Activated CD8-positive, alpha-beta memory T cell treated with anti-CD3 and anti-CD28 coated beads for 4 hours (primary cell): ENCODE results near the gene ATP2A3.

Source experiments
- DNase-seq, 2 donors: peaks; one replicate each; pipeline ENCODE4 v3.0.0-alpha.2; 2020; ENCODE audit warnings: low read depth in 2 of 2

ATP2A3 gene

DNA sequence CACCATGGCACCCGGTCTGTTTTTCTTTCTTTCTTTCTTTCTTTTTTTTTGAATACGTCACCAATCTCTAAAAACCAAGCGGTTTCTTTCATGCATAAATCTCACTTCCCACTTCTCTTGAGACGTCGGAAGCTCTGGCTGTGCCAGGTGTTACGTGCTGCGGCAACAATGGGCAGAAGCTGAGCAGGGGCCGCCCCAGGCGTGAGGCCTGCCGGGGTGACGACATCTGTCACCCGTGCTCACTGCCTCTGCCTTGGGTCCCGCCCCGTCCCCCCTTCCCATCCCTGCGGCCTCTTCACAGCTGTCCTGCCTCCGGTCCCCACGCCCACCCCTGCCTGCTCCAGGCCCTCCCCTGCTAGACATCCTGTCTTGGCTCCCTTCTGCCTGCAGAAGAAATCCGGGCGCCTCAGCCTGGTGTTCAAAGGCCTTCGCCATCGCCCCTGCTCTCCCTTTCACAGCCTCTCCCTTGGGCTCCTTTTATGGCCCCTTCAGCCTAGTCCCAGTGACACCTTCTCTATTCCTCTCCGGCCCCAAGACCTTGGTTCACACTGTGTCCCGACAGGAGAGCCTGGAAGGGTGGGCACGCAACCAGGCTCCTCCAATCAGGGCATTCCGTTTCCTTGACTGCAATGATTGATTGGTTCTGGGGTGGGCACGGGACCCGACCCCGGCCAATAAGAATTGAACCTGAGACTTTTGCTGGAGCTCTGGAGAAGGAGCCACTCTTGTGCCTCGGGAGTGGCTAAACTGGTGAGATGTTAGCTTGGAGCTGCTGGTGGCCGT lies 52.8 kb downstream of the ATP2A3 start:
- peak in 1 of 2 donors; percentile 24 for DNase-seq

DNA sequence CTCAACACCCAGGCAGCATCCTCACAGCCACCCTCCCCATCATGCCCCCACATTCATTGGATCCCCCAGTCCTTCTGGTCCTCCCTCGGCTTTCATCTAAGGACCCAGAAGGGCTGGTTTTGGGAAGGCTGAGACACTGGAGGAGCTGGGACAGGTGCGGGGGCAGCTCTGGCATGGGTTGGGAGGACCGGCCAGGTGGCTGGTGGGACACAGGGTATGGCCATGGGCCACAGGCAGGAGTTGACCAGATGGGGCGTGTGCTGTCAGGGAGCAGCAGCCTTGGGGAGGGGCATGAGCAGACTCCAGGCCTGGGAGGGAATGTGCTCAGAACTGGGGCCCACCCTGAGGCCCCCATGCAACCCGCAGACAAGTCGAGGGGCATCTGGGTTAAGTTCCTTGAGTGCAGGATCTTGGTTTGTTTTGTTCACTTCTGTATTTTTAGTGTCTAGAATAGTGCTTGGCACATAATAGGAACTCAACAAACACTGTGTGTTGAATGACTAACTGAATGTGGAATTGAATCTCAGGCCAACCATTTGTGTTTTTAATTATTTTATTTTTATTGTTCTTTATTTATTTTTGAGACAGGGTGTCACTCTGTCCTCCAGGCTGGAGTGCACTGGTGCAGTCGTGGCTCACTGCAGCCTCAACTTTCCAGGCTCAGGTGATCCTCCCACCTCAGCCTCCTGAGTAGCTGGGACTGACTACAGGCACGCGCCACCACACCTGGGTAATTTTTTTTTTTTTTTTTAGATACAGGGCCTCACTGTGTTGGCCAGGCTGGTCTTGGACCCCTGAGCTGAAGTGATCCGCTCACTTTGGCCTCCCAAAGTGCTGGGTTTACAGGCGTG lies 53.6 kb downstream of the ATP2A3 start:
- DNase-seq: no peak

DNA sequence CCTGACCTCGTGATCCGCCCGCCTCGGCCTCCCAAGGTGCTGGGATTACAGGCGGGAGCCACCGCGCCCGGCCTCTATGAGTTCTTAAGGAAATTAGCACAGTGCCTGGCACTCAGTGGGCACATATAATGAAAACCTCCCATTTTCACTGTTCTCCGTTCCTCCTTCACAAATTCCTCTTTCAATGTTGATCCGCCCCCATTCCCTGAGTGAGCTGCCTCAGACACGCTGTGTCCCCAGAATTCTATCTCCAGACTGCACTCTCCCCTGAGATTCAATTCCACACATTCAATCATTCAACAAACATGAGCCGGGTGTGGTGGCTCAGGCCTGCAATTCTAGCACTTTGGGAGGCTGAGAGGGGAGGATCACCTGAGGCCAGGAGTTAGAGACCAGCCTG lies 55.0 kb downstream of the ATP2A3 start:
- no peak for DNase-seq

DNA sequence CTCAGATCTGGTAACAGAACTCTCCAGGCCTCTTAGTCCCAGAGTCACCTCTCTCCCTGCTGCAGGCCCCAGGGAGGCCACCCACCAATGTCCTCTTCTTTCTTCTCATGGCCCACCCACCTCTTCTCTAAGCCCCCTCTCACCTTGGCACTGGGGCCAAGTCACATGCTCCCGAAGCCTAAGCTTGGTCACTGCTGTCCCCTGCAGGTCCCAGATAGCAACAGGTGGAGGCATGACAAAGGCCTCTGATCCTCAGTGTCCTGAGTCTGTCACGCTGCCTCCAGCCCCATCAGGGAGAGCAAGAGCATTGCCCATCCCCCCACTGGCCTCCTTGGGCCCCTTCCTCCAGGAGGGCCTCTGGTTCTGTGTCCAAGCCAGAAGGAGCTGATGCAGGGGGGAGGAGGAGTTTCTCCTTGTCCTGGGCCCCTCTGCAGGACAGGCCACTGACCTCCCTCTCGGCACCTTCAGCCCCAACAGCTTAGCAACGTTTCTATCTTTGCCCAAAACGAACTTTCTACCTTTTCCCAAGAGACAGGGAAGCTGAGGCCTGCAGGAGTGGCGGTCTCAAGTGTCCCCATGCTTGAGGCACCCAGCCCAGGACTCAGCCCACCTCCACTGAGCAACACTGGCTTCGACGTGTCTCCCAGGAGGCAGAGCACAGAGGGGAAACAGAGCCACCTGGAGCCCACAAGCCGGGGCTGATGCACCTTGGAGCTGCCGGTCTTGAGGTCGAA lies 56.6 kb downstream of the ATP2A3 start:
- DNase-seq: no peak

DNA sequence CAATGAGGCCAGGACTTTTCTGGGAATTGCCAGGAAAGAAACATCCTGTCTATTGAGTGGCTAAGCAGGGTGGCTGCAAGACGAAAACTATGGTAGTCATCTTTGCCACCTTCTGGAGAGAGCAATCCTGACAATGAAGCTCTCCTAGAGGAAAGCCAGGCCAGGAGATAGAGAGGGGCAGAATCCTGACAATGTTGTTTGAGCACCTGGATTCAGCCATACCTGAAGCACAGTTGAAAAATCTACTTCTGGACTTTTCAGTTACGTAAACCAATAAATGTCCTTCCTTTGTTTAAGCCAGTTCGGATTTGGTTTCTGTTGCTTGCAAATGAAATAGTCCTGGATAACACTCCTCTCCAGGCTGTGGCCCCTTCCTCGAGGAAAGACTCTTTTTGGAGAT lies 57.4 kb downstream of the ATP2A3 start:
- DNase-seq: no peak

DNA sequence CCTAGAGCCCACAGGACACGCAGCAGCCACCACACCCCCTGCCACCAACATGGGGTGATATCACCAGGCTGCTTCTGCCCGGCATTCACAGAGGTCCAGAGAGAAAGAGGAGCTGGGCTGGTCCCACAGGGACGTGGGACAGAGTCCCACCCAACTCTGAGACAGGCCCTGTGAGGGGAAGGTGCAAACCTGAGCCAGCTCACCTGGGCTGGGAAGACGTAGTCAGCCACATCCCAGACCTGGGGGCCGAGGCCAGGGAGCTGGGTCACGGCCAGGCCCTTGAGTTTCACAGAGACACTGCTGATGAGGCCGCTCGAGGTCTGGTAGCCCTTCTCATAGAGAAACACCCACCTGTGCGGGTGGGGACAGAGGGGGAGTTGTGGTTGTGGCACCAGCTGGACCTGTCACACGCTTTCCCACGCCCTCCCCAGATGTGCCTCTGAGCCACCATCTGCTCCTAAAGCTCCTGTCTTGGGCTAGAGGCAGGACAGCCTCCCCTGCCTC lies 59.2 kb downstream of the ATP2A3 start:
- DNase-seq: no peak

DNA sequence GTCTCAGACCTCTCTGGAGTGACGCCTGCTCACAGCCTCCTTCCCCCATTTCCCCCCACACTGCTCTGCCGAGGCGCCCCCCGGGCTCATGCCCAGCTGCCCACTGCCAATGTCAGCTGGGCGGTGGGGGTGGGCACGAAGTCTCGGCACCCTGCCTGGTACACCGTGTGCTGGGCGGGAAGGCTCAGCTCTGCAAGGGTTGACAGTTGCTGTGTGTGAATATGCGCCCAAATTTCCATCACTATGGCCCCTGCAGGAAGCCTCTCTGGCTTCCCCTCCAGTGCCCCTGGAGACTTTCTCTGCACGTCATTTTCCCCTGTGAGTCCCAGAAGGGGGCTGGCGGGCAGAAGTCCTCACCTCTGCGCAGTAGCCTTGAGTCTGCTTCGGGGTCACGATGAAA lies 59.7 kb downstream of the ATP2A3 start:
- no peak for DNase-seq

DNA sequence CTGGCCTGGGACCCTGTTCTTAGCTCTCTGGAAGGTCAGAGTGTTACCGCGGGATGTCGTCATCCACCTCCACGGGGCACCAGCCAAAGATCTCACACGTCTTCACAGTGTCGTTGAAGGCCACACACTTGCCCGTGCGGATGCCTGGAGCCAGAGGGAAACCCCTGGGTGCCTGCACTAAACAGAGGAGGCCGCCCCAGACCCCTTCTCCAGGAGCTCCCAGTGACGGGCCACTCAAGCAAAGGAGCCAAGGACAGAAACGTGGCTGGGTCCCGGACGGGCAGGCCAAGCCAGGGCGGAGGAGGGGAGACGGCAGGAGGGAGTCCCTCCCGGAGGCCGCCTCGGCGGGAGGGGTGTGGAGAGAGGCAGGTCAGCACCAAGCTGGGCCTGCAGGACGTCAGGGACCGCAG lies 60.4 kb downstream of the ATP2A3 start:
- DNase-seq: no peak

DNA sequence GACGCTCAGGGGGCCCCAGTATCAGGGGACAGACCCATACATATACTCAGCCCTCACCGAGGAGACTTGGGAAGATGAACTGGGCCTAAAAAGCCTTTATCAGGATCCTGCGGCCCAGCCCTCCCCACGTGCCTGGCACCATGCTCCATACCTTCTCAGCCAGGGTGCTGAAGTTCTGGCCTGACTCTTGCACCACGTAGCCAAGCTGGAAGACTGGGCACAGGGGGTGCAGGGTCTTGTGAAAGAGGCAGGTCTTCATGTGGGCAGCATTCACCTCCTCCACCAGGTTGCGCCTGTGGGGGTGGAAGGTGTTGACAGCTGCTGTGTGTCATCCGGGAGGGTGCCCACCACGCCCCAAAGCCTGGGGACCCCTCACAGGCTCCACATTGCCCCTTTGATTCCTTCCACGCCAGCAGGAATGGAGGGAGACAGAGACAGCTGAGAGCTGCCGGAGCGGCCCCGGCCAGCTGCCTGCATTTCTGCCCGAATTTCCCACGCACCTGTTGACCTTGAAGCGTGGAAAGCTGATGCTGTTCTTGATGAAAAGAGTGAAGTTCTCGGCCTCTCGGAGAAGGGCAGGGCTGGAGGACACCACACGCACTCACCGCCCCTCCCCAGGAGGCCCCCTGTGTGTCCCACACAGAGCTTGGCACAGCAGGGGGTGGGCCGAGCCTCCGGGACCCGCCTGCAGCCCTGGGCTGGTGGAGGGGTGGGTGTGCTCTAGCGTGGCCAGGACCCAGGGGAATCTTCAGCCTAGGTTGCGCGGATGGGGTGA lies 61.0 kb downstream of the ATP2A3 start:
- DNase-seq: no peak

DNA sequence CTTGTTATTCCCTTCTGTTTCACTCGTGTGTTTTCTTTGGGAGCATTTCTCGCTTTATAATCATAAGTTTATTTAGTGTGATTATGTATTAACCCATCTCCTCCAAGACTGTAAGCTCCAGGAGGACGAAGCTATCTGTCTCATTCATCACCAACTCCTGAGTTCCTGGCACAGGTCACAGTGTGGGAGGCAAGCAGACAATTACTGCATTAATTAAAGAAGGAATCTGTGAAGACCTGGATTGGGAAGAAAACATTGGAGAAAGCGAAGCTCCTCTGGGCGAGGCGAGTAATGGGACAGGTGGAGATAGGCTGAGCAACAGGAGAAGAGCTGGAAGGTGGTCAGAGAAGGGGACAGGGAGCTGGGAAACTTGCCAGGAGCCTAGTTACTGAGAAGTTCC lies 63.6 kb downstream of the ATP2A3 start:
- no peak for DNase-seq

DNA sequence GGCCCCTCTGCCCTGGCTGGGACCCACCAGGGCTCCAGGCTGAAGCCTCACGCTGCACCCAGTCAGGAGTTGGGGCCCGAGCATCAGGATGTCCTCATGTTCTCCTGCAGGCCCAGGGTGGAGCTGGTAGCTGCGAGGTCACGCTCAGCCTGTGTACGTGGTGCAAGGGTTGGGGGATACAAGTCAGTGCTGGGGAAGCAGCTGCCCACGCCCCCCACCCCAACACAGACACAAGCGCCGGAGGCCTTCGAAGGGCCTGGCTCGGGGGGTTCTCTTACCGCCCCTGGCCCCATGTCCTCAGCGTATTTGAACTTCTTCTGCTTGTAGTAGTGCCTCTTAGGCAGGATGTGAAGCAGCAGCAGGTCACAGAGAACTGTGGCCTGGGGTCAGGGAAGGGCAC lies 66.5 kb downstream of the ATP2A3 start:
- DNase-seq: no peak

DNA sequence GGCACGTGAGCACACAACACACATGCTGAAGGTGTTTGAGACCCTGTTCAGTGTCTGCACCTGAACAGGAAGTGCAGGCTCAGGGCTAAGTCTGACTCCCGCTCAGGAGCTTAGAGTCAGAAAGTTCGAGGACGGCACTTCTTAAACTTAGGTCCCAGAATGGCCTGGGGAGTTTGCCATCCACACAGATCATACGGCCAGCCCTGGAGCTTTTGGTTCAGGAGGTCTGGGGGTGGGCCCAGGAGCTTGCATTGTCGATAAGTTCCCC lies 67.3 kb downstream of the ATP2A3 start:
- DNase-seq: no peak

DNA sequence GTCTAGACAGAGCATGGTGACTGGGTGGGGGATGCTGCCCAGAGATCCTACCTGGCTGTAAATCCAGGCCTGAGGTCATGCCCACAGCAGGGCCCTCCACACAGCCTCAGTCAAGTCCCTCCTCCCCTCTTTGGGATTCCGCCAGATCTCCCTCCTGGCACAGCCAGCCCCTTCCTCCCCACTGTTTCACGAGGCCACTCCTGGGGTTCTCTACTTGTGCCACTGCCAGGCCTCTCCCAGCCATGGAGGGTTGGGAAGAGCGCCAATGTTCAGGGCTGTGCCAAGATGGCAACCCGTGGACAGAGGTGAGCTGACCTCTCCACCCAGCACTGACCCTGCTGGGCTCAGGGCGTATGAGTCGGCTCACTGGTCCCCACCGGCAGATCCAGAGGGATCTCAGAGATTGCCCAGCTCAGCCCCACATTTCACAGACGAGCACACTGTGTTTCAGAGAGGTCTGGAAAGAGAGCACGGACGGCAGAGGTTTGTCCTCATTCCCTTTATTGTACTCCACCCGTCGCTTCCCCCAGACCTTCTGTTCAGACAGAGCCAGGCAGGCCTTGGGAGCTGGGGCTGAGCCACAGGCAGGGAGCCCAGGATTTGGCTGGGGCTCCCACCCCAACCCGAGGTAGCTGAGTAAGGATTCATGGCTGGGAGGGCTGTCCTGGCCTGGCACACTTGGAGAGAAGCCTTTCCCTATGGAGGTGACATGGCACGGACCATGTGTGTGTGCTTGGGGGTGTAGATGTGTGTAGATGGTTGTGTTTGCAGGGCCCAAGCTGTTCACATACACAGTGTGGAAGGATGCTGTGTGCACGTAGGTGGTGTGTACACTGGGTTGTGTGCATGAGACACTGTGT lies 67.9 kb downstream of the ATP2A3 start:
- no peak for DNase-seq

DNA sequence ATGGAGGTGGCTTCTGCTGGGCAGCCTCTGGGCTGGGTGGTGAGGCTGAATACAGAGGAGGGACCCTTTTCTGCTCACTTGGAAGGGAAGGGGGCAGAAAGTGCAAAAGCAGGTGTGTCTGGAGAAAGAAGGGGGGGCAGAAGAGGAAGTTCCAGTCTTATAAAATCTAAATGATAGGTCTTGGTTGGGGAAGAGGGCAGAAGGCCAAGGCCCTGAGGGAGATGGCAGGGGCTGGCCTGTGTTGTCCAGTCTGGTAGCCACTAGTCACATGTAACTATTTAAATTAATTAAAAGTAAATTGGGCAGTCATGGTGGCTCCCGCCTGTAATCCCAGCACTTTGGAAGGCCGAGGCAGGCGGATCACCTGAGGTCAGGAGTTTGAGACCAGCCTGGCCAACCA lies 68.9 kb downstream of the ATP2A3 start:
- no peak for DNase-seq

DNA sequence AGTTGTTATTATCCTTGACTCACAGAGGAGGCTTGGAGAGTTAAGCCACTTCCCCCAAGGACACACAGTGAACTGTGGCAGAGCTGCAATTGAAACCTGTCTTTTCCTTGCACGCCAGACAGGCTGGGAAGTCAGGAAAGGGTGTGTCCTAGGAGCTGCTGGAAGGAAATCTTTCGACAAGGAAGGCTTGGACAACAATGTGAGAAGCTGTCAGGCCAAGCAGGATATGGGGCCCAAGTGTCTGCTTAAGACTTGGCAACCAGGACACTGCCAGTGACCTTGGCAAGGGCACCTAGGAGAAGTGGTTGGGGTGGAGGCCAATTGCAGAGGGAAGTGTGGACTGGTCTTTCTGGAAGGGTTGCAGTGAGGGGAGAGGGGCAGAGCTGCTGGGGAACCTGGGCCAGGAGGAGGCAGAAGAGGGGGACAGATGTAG lies 69.3 kb downstream of the ATP2A3 start:
- no peak for DNase-seq

DNA sequence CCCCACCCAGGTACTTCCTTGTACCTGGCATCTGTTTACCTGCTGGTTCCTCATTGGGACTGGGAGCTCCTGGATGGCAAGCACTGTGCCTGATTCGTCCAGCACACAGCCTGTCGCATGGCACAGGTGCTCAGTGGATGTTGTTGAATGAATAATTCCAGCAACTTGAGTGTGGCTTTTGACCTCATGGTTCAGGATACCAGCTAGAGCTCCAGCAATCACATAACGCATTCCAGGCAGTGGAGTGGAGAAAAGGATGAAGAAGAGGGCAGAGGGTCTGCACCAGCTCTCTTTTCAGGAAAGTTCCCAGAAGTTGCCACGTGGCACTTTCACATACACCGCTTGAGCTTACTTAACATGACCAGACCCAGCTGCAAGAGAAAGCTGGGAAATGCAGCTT lies 70.0 kb downstream of the ATP2A3 start:
- DNase-seq: no peak

DNA sequence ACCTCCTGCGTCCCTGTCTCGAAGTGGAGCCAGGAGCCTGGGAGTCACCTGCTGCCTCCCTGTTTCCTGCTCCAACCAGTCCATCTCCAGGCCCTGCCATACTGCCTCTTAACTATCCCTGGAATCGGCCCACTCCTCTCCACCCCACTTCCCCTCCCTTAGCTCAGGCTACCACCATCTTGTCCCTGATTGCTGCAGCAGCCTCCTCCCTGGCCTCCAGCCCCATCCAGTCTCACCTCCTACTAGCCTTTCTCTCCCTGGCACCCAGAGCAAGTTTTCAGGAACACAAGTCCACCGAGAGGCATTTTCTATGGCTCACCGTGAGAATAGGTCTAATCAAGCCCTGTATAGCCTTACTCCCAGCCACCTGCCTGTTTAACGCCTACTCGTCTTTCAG lies 70.5 kb downstream of the ATP2A3 start:
- no peak for DNase-seq

DNA sequence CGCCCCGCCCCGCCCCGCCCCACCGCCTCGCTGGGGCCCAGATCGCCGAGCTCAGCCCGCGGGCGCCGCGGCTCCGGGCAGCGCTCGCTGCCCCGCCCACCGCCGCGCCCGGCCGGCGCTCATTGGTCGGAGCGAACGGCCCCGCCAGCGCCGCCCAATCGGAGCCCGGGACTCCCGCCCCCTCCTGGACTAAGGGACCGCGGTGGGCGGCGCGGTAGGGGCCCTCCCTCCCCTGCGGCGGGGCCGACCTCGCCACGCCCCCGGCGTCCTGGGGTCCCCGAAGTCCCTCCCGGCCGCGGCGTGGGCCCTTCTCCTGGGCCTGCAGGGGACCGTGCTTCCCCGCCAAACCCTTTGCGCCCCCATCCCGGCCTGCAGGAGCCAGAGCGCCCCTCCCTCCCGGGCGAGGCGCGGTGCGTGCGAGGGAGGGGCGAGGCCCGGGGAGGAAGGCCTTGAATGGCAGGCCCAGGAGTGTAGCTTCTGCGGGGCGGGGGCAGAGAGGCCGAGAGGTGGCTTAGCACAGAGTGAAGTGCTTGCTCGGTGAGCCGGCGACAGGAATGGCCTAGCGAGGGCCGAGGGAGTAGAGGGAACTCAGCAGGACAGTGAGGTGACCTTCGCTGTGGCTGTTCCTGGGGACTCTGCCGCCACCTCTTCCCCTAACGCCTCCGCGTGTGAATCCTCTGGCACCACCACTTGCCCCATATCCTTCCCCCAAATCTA lies 71.1 kb downstream of the ATP2A3 start, which contains the start of gene CAMKK1:
TSS of gene CAMKK1 (minus strand) at position 51 of the 717 bp plus-strand sequence. CDS start 7,366 bp downstream, outside the sequence.
- DNase-seq: peak; percentile 69

DNA sequence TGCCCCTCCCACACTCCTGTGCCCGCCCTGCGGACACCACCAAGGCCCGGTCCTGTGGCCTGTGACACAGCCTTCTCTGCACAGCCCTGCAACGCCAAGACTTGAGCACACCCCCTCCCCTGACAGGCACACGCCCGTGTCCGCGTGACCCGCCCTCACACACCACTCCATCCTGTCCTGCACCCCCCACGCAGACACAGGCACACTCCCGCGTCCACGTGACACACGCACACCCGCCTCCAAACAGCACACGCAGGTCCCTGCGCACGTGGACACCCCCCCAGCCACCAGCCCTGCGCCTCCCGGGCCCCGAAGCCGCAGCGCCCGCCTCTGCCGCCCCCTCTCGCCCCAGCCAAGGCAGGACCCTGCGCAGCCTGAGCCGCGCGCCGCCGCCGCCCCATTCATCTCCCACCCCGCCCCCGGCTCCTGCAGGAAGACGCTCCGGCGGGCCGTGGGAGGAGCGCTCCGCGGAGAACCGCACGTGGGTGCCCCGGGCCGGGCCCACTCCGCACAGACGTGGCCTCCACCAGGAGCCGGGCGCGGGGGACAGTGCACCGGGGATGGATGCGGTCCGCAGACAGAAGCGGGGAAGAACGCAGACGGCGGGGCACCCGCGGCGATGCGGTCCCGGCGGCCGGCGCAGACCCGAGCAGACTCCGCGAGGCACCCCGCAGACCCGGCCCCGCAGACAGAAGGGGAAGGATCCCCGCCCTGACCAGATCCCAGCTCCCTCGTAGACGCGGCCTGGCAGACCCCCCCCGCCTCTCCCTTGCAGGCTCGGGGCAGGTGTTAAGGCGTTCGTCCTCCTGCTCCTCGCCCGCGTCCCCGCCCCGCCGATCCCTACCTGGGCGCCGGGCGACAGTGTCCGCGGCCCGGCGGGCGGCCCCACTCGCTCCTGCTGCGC lies 71.9 kb downstream of the ATP2A3 start:
- peak; percentile 69 to 70 for DNase-seq
